Measurements from ENCODE around the gene SPRTN. TPM values are rescaled to one million over a fixed set of nuclear protein-coding genes. Genes with fewer than 3 reads are reported as not detected.

Gene SPRTN
- total and polyA plus RNA-seq, 2 donors (not counting 1 experiment from before 2014, with no cell fraction given), result 3.5 to 13.4 TPM

- ATAC-seq (ENCODE audit: low read depth), result peak; percentile 57
- peak; percentile 52 for DNase-seq
- H3K4me3 Mint-ChIP-seq, result no peak overlapping the region
- Histone ChIP-seq H3K27me3 (replicated peaks in 1 of 4; ENCODE audit: control extremely low read depth in 1 of 4, control insufficient read depth in 3 of 4, insufficient read depth in 4 of 4, low read length in 3 of 4) (no peaks in the 10 kb centered on the region), H3K36me3 (replicated peaks in 1 of 2; ENCODE audit: control extremely low read depth in 1 of 2, control insufficient read depth in 1 of 2, extremely low read depth in 1 of 2, insufficient read depth in 2 of 2, low read length in 1 of 2) (no peaks in the 10 kb centered on the region), H3K4me3 (ENCODE audit: control extremely low read depth in 1 of 5, extremely low read depth in 1 of 5, insufficient read depth in 1 of 5, low read depth in 2 of 5, low read length in 4 of 5) (no peak overlapping the region), H3K9me3 (ENCODE audit: control extremely low read depth in 1 of 3, control insufficient read depth in 2 of 3, insufficient read depth in 1 of 3, low read length in 2 of 3) (peaks cover 0 to 7% (median 0%) of the 10 kb centered on the region in 3 donors), H3K27ac (ENCODE audit: low read length in 2 of 2) (no peak overlapping the region), H3K79me2 (ENCODE audit: control insufficient read depth, insufficient read depth, low read length) (no peaks in the 10 kb centered on the region), H2AFZ (ENCODE audit: insufficient read depth, low read depth, low read length, poor library complexity, severe bottlenecking) (no peak overlapping the region), H3K4me2 (replicated peaks; ENCODE audit: low read depth, low read length, poor library complexity, severe bottlenecking) (no peak overlapping the region), H4K20me1 (ENCODE audit: control insufficient read depth, insufficient read depth, low read length, poor library complexity, severe bottlenecking) (no peaks in the 10 kb centered on the region), H3K9ac (ENCODE audit: low read length) (no peak overlapping the region), H3K4me1 (ENCODE audit: control insufficient read depth in 2 of 2, insufficient read depth in 2 of 2, low read length in 2 of 2) (no peaks in the 10 kb centered on the region)
- TF ChIP-seq EZH2 (IDR thresholded peaks at IDR 0.05; ENCODE audit: borderline replicate concordance, insufficient read depth, low read depth, low read length, poor library complexity, severe bottlenecking), result no peak
- TF ChIP-seq CTCF (IDR thresholded peaks at IDR 0.05), result peak; percentile 57
- H3K9me3 Mint-ChIP-seq (ENCODE audit: insufficient read depth), result no peaks in the 10 kb centered on the region
- ChIA-PET POLR2A (no interaction called here), CTCF (interaction anchor here (0.8 to 2.3 kb wide), 10 partner anchors 8 to 290 kb away, joined by 3 to 8 read pairs (median 4); no protein-coding TSS in a partner anchor)
- H3K27ac Mint-ChIP-seq, result no peak overlapping the region
- 31% methylated on average over 8 of the region's 11 CpGs for WGBS (ENCODE audit: insufficient coverage)
- H3K4me1 Mint-ChIP-seq, result no peaks in the 10 kb centered on the region
- intact Hi-C loops (cut with micrococcal nuclease), result loop anchor here (1.0 kb wide), 1 partner anchor 288 kb away; no protein-coding TSS in a partner anchor
- H3K27me3 Mint-ChIP-seq, result no peaks in the 10 kb centered on the region
Measured at GRCh38 chr1:231315887-231316286, 22.2 kb upstream of the SPRTN start.

GRCh38 chr1:231317306-231318014 lies 20.6 kb upstream of the SPRTN start:
- Mint-ChIP-seq H3K4me1 (no peaks in the 10 kb centered on the region), H3K4me3 (no peak overlapping the region), H3K9me3 (ENCODE audit: insufficient read depth) (no peaks in the 10 kb centered on the region), H3K27ac (no peak overlapping the region), H3K27me3 (no peaks in the 10 kb centered on the region)
- Histone ChIP-seq H4K20me1 (ENCODE audit: control insufficient read depth, insufficient read depth, low read length, poor library complexity, severe bottlenecking) (no peaks in the 10 kb centered on the region), H3K9ac (ENCODE audit: low read length) (no peak overlapping the region), H3K4me2 (replicated peaks; ENCODE audit: low read depth, low read length, poor library complexity, severe bottlenecking) (no peak overlapping the region), H3K79me2 (ENCODE audit: control insufficient read depth, insufficient read depth, low read length) (no peaks in the 10 kb centered on the region), H3K27me3 (replicated peaks in 1 of 4; ENCODE audit: control extremely low read depth in 1 of 4, control insufficient read depth in 3 of 4, insufficient read depth in 4 of 4, low read length in 3 of 4) (no peaks in the 10 kb centered on the region), H3K36me3 (replicated peaks in 1 of 2; ENCODE audit: control extremely low read depth in 1 of 2, control insufficient read depth in 1 of 2, extremely low read depth in 1 of 2, insufficient read depth in 2 of 2, low read length in 1 of 2) (no peaks in the 10 kb centered on the region), H3K27ac (ENCODE audit: low read length in 2 of 2) (no peak overlapping the region), H3K9me3 (ENCODE audit: control extremely low read depth in 1 of 3, control insufficient read depth in 2 of 3, insufficient read depth in 1 of 3, low read length in 2 of 3) (peaks cover 0 to 7% (median 0%) of the 10 kb centered on the region in 3 donors), H2AFZ (ENCODE audit: insufficient read depth, low read depth, low read length, poor library complexity, severe bottlenecking) (no peak overlapping the region), H3K4me3 (ENCODE audit: control extremely low read depth in 1 of 5, extremely low read depth in 1 of 5, insufficient read depth in 1 of 5, low read depth in 2 of 5, low read length in 4 of 5) (no peak overlapping the region), H3K4me1 (ENCODE audit: control insufficient read depth in 2 of 2, insufficient read depth in 2 of 2, low read length in 2 of 2) (no peaks in the 10 kb centered on the region)
- DNase-seq, result no peak
- ChIA-PET POLR2A (no interaction called here), CTCF (interaction anchor here (1.1 to 2.3 kb wide), 4 partner anchors 11 to 286 kb away, joined by 3 to 8 read pairs (median 4); no protein-coding TSS in a partner anchor)
- no peak for ATAC-seq (ENCODE audit: low read depth)
- intact Hi-C loops (cut with micrococcal nuclease), result no loop called here
- WGBS (ENCODE audit: insufficient coverage), result 96% methylated on average over 43 of the region's 44 CpGs
- TF ChIP-seq EZH2 (IDR thresholded peaks at IDR 0.05; ENCODE audit: borderline replicate concordance, insufficient read depth, low read depth, low read length, poor library complexity, severe bottlenecking), result no peak
- no peak for TF ChIP-seq CTCF (IDR thresholded peaks at IDR 0.05)
